ENCODE measurements around the gene CENPO. TPM values are rescaled to one million over a fixed set of nuclear protein-coding genes. Genes with fewer than 3 reads are reported as not detected.

The CENPO gene
- total RNA-seq, 1 donor: 8.0 TPM

- H2AFZ ChIP-seq (ENCODE audit: low read length): no peak overlapping the region
- no peak overlapping the region for H3K27ac ChIP-seq (ENCODE audit: low read depth, low read length)
- no peaks in the 10 kb centered on the region for H3K4me1 ChIP-seq (ENCODE audit: insufficient read depth, low read length)
- TF ChIP-seq CTCF (IDR thresholded peaks at IDR 0.05; ENCODE audit: extremely low read depth, low read depth, low read length): no peak
- no peak overlapping the region for H3K4me2 ChIP-seq (ENCODE audit: insufficient read depth, low read length)
- H3K27me3 ChIP-seq (ENCODE audit: insufficient read depth, low read length): no peaks in the 10 kb centered on the region
- no peak overlapping the region for H3K4me3 ChIP-seq (ENCODE audit: insufficient read depth, low read length)
- peaks cover 6% of the 10 kb centered on the region for H3K36me3 ChIP-seq (ENCODE audit: insufficient read depth, low read length)
- no peaks in the 10 kb centered on the region for H4K20me1 ChIP-seq (ENCODE audit: insufficient read depth, low read length)
- H3K79me2 ChIP-seq (ENCODE audit: insufficient read depth, low read length): no peaks in the 10 kb centered on the region
- DNase-seq (ENCODE audit: insufficient read length, low spot score, missing footprints): no peak
- H3K9me3 ChIP-seq (ENCODE audit: low read depth, low read length): no peaks in the 10 kb centered on the region
These were observed 25.2 kb upstream of the CENPO start for GRCh38 chr2:24768013-24768412.

- no peak for DNase-seq (ENCODE audit: insufficient read length, low spot score, missing footprints)
- no peaks in the 10 kb centered on the region for H3K9me3 ChIP-seq (ENCODE audit: low read depth, low read length)
- no peak for TF ChIP-seq CTCF (IDR thresholded peaks at IDR 0.05; ENCODE audit: extremely low read depth, low read depth, low read length)
These were observed 24.6 kb upstream of the CENPO start for GRCh38 chr2:24768601-24769000.

GRCh38 chr2:24771061-24771460 lies 22.2 kb upstream of the CENPO start:
- H2AFZ ChIP-seq (ENCODE audit: low read length): no peak overlapping the region
- no peaks in the 10 kb centered on the region for H4K20me1 ChIP-seq (ENCODE audit: insufficient read depth, low read length)
- H3K27ac ChIP-seq (ENCODE audit: low read depth, low read length): no peak overlapping the region
- no peaks in the 10 kb centered on the region for H3K4me1 ChIP-seq (ENCODE audit: insufficient read depth, low read length)
- no peak overlapping the region for H3K4me2 ChIP-seq (ENCODE audit: insufficient read depth, low read length)
- peaks cover 3% of the 10 kb centered on the region for H3K36me3 ChIP-seq (ENCODE audit: insufficient read depth, low read length)
- no peaks in the 10 kb centered on the region for H3K27me3 ChIP-seq (ENCODE audit: insufficient read depth, low read length)
- H3K4me3 ChIP-seq (ENCODE audit: insufficient read depth, low read length): no peak overlapping the region
- no peaks in the 10 kb centered on the region for H3K79me2 ChIP-seq (ENCODE audit: insufficient read depth, low read length)
- DNase-seq (ENCODE audit: insufficient read length, low spot score, missing footprints): no peak
- no peaks in the 10 kb centered on the region for H3K9me3 ChIP-seq (ENCODE audit: low read depth, low read length)
- TF ChIP-seq CTCF (IDR thresholded peaks at IDR 0.05; ENCODE audit: extremely low read depth, low read depth, low read length): no peak

More at GRCh38 chr2:24768601-24769000, 24.6 kb upstream of the CENPO start:
- H3K4me1 ChIP-seq (ENCODE audit: insufficient read depth, low read length): no peaks in the 10 kb centered on the region
- no peak overlapping the region for H3K4me3 ChIP-seq (ENCODE audit: insufficient read depth, low read length)
- no peaks in the 10 kb centered on the region for H3K79me2 ChIP-seq (ENCODE audit: insufficient read depth, low read length)
- H3K36me3 ChIP-seq (ENCODE audit: insufficient read depth, low read length): peaks cover 6% of the 10 kb centered on the region
- H3K27me3 ChIP-seq (ENCODE audit: insufficient read depth, low read length): no peaks in the 10 kb centered on the region
- H3K4me2 ChIP-seq (ENCODE audit: insufficient read depth, low read length): no peak overlapping the region
- H2AFZ ChIP-seq (ENCODE audit: low read length): no peak overlapping the region
- no peak overlapping the region for H3K27ac ChIP-seq (ENCODE audit: low read depth, low read length)
- H4K20me1 ChIP-seq (ENCODE audit: insufficient read depth, low read length): no peaks in the 10 kb centered on the region

- TF ChIP-seq CTCF (IDR thresholded peaks at IDR 0.05; ENCODE audit: extremely low read depth, low read depth, low read length): no peak
- DNase-seq (ENCODE audit: insufficient read length, low spot score, missing footprints): peak; percentile 36
- H3K4me2 ChIP-seq (ENCODE audit: insufficient read depth, low read length): no peak overlapping the region
- H3K27ac ChIP-seq (ENCODE audit: low read depth, low read length): no peak overlapping the region
- no peaks in the 10 kb centered on the region for H4K20me1 ChIP-seq (ENCODE audit: insufficient read depth, low read length)
- no peaks in the 10 kb centered on the region for H3K79me2 ChIP-seq (ENCODE audit: insufficient read depth, low read length)
- H3K4me1 ChIP-seq (ENCODE audit: insufficient read depth, low read length): no peaks in the 10 kb centered on the region
- H3K4me3 ChIP-seq (ENCODE audit: insufficient read depth, low read length): no peak overlapping the region
- H3K9me3 ChIP-seq (ENCODE audit: low read depth, low read length): no peaks in the 10 kb centered on the region
- H3K27me3 ChIP-seq (ENCODE audit: insufficient read depth, low read length): no peaks in the 10 kb centered on the region
- H3K36me3 ChIP-seq (ENCODE audit: insufficient read depth, low read length): peaks cover 3% of the 10 kb centered on the region
- no peak overlapping the region for H2AFZ ChIP-seq (ENCODE audit: low read length)
These were observed 21.2 kb upstream of the CENPO start for GRCh38 chr2:24771764-24772586.
